HepG2 (cell line): Measurements from ENCODE around the gene APOC3. TPM values are rescaled to one million over a fixed set of nuclear protein-coding genes. Genes with fewer than 3 reads are reported as not detected.

Experiments used
- CTCF ChIP-seq: sonication (generic); formaldehyde crosslinking; IDR thresholded peaks from 2 replicates; pipeline ENCODE4 v1.5.0; 2020; ENCODE audit warnings: mild to moderate bottlenecking, missing genetic modification reagents, moderate library complexity
- ELK4 ChIP-seq: sonication (generic); formaldehyde crosslinking; IDR thresholded peaks from 2 replicates; pipeline ENCODE4 v1.9.0; 2021; ENCODE audit warnings: missing genetic modification reagents, borderline replicate concordance
- HDAC1 ChIP-seq: sonication (generic); formaldehyde crosslinking; IDR thresholded peaks from 2 replicates; pipeline ENCODE4 v1.5.1; 2020; ENCODE audit warnings: mild to moderate bottlenecking, missing genetic modification reagents
- HNRNPL ChIP-seq: fragments of 200-400 bp; formaldehyde crosslinking; IDR thresholded peaks from 2 replicates; pipeline ENCODE4 v1.6.1; 2017; ENCODE audit warnings: mild to moderate bottlenecking, low read depth, low read length
- KDM2A ChIP-seq: sonication (generic); formaldehyde crosslinking; IDR thresholded peaks from 2 replicates; pipeline ENCODE4 v1.4.0; 2020; ENCODE audit warnings: low read depth, missing genetic modification reagents, borderline replicate concordance
- LRRFIP1 ChIP-seq: sonication (generic); formaldehyde crosslinking; conservative IDR thresholded peaks from 2 replicates; pipeline ENCODE4 v1.4.0; 2020; ENCODE audit warnings: missing genetic modification reagents
- MIXL1 ChIP-seq: IDR thresholded peaks from 2 replicates; pipeline ENCODE4 v1.6.1; 2016
- MYC ChIP-seq: sonication (generic); formaldehyde crosslinking; IDR thresholded peaks from 2 replicates; pipeline ENCODE4 v1.9.0; 2021; ENCODE audit warnings: missing genetic modification reagents, borderline replicate concordance
- MYPOP ChIP-seq: sonication (generic); formaldehyde crosslinking; IDR thresholded peaks from 2 replicates; pipeline ENCODE4 v1.8.1; 2023; ENCODE audit warnings: mild to moderate bottlenecking, moderate library complexity, missing genetic modification reagents
- ZFP90 ChIP-seq: sonication (generic); formaldehyde crosslinking; IDR thresholded peaks from 2 replicates; pipeline ENCODE4 v1.8.0; 2022; ENCODE audit warnings: missing genetic modification reagents, mild to moderate bottlenecking, inconsistent platforms, borderline replicate concordance
- ZHX1 ChIP-seq: sonication (generic); formaldehyde crosslinking; IDR thresholded peaks from 2 replicates; pipeline ENCODE4 v1.8.1; 2022; ENCODE audit warnings: low read depth, mild to moderate bottlenecking, missing genetic modification reagents
- ZMYM3 ChIP-seq: sonication (generic); formaldehyde crosslinking; IDR thresholded peaks from 2 replicates; pipeline ENCODE4 v1.5.1; 2020; ENCODE audit warnings: mild to moderate bottlenecking, missing genetic modification reagents
- ZNF143 ChIP-seq: sonication (generic); formaldehyde crosslinking; IDR thresholded peaks from 2 replicates; pipeline ENCODE4 v1.4.0; 2020; ENCODE audit warnings: missing genetic modification reagents
- ZNF180 ChIP-seq: sonication (generic); formaldehyde crosslinking; IDR thresholded peaks from 2 replicates; pipeline ENCODE4 v1.4.0; 2020; ENCODE audit warnings: low read depth, missing genetic modification reagents, borderline replicate concordance
- ZNF639 ChIP-seq: conservative IDR thresholded peaks from 2 replicates; pipeline ENCODE4 v1.6.1; 2018; ENCODE audit warnings: missing genetic modification reagents
- ZNF7 ChIP-seq: IDR thresholded peaks from 2 replicates; pipeline ENCODE4 v1.6.1; 2016; ENCODE audit warnings: missing biosample characterization, missing genetic modification reagents
- ZNF839 ChIP-seq: sonication (generic); formaldehyde crosslinking; IDR thresholded peaks from 2 replicates; pipeline ENCODE4 v1.4.0; 2020; ENCODE audit warnings: missing genetic modification reagents, mild to moderate bottlenecking, borderline replicate concordance
- polyA plus RNA-seq, 8 experiments: library from polyadenylated mRNA; depleted of rRNA in 3 of 8; stranded (reverse) in 7 of 8; unstranded in 1 of 8; fragments of >200 nt; fragmentation: Illumina TruSeq in 4 of 8; extraction: Trizol in 4 of 8; gene quantifications; 2 replicates each; pipeline versions ENCODE4 v1.2.1 to v1.2.3, GENCODE V29; 2011 to 2016; ENCODE audit warnings: low read depth in 4 of 8, missing spikeins in 1 of 8, mixed read lengths in 1 of 8; ENCODE audit not compliant: insufficient read depth in 1 of 8
- total RNA-seq, 5 experiments: library from RNA; depleted of rRNA; stranded (reverse); fragments of >200 nt; fragmentation: Illumina TruSeq; extraction: Trizol; gene quantifications; 2 replicates each; pipeline ENCODE4 v1.2.3, GENCODE V29; 2016; ENCODE audit warnings: low read depth in 1 of 5

APOC3 gene
- total and polyA plus RNA-seq, 2 of the 13 experiments (the other 11 are each of a cell fraction or from before 2014, with no cell fraction given): 314 to 687 TPM

GRCh38 chr11:116825854-116826750 is 3.6 kb upstream of the APOC3 start (continued):
- TF ChIP-seq CTCF (no peak), ELK4 (CRISPR knock-in tag) (no peak), ZHX1 (CRISPR knock-in tag) (no peak), MIXL1 (CRISPR knock-in tag) (no peak), ZNF7 (no peak), ZNF839 (CRISPR knock-in tag) (no peak), ZNF143 (no peak), ZNF180 (CRISPR knock-in tag) (0 out of 2 replicates have a peak, but pooled peaks have one; percentile 52), ZFP90 (CRISPR knock-in tag) (0 out of 2 replicates have a peak, but pooled peaks have one; percentile 10), MYC (no peak), MYPOP (0 out of 2 replicates have a peak, but pooled peaks have one; percentile 3), ZNF639 (no peak), ZMYM3 (CRISPR knock-in tag) (peak; percentile 98), KDM2A (CRISPR knock-in tag) (no peak), HNRNPL (no peak), LRRFIP1 (no peak), HDAC1 (CRISPR knock-in tag) (peak; percentile 72)
